Measurements from ENCODE around the gene PTS. TPM values are rescaled to one million over a fixed set of nuclear protein-coding genes. Genes with fewer than 3 reads are reported as not detected.

PTS gene
- total RNA-seq, 2 donors from 2014 or later, result 24.4 to 28.7 TPM

GRCh38 chr11:112229159-112229558, 2.9 kb downstream of the PTS start:
- H3K4me1 ChIP-seq (replicated peaks), result no peaks in the 10 kb centered on the region
- no peaks in the 10 kb centered on the region for H3K27me3 ChIP-seq (replicated peaks; ENCODE audit: insufficient read depth)
- TF ChIP-seq POLR2A (IDR thresholded peaks at IDR 0.05) (no peak), CTCF (IDR thresholded peaks at IDR 0.05) (no peak), POLR2AphosphoS5 (IDR thresholded peaks at IDR 0.05) (no peak)
- no peaks in the 10 kb centered on the region for H3K9me3 ChIP-seq
- WGBS, result 94% methylated on average over 7 of the region's 7 CpGs
- H3K36me3 ChIP-seq, result no peaks in the 10 kb centered on the region
- H3K4me3 ChIP-seq, result no peak overlapping the region
- H3K27ac ChIP-seq, result no peak overlapping the region
- no peak for DNase-seq (ENCODE audit: low spot score)
- intact Hi-C loops (cut with DNase I), result loop anchor here (10.0 kb wide), 1 partner anchor 1056 kb away; no protein-coding TSS in a partner anchor

- no peak overlapping the region for H3K27ac ChIP-seq
- no peaks in the 10 kb centered on the region for H3K27me3 ChIP-seq (replicated peaks; ENCODE audit: insufficient read depth)
- H3K36me3 ChIP-seq, result no peaks in the 10 kb centered on the region
- H3K4me1 ChIP-seq (replicated peaks), result no peaks in the 10 kb centered on the region
- intact Hi-C loops (cut with DNase I), result loop anchor here (10.0 kb wide), 1 partner anchor 1055 kb away; no protein-coding TSS in a partner anchor
- 76% methylated on average over 3 of the region's 3 CpGs for WGBS
- no peak for DNase-seq (ENCODE audit: low spot score)
- no peaks in the 10 kb centered on the region for H3K9me3 ChIP-seq
- no peak overlapping the region for H3K4me3 ChIP-seq
- no peak for TF ChIP-seq POLR2AphosphoS5 (IDR thresholded peaks at IDR 0.05)
- TF ChIP-seq CTCF (IDR thresholded peaks at IDR 0.05), result no peak
- no peak for TF ChIP-seq POLR2A (IDR thresholded peaks at IDR 0.05)
Observed at GRCh38 chr11:112229746-112230433, 3.7 kb downstream of the PTS start.

GRCh38 chr11:112231952-112232351, 5.7 kb downstream of the PTS start:
- H3K36me3 ChIP-seq, result peaks cover 0 to 11% of the 10 kb centered on the region in 2 donors
- no peaks in the 10 kb centered on the region for H3K9me3 ChIP-seq
- 87% methylated on average over 2 of the region's 2 CpGs for WGBS
- DNase-seq (ENCODE audit: low spot score), result no peak
- no peaks in the 10 kb centered on the region for H3K4me1 ChIP-seq (replicated peaks)
- H3K27me3 ChIP-seq (replicated peaks; ENCODE audit: insufficient read depth), result no peaks in the 10 kb centered on the region
- intact Hi-C loops (cut with DNase I), result no loop called here
- no peak overlapping the region for H3K27ac ChIP-seq
- no peak overlapping the region for H3K4me3 ChIP-seq
- no peak for TF ChIP-seq CTCF (IDR thresholded peaks at IDR 0.05)
- TF ChIP-seq POLR2AphosphoS5 (IDR thresholded peaks at IDR 0.05), result no peak
- no peak for TF ChIP-seq POLR2A (IDR thresholded peaks at IDR 0.05)

GRCh38 chr11:112235750-112236390, 9.6 kb downstream of the PTS start:
- Histone ChIP-seq H3K27ac (no peak overlapping the region), H3K4me3 (no peak overlapping the region), H3K9me3 (no peaks in the 10 kb centered on the region), H3K27me3 (replicated peaks; ENCODE audit: insufficient read depth) (no peaks in the 10 kb centered on the region), H3K4me1 (replicated peaks) (peaks cover 3% of the 10 kb centered on the region), H3K36me3 (peaks cover 0 to 13% of the 10 kb centered on the region in 2 donors)
- intact Hi-C loops (cut with DNase I), result no loop called here
- DNase-seq (ENCODE audit: low spot score), result no peak
- 95% methylated on average over 8 of the region's 8 CpGs for WGBS
- TF ChIP-seq POLR2A (IDR thresholded peaks at IDR 0.05), result no peak
- no peak for TF ChIP-seq CTCF (IDR thresholded peaks at IDR 0.05)
- no peak for TF ChIP-seq POLR2AphosphoS5 (IDR thresholded peaks at IDR 0.05)

All from prostate gland (tissue), 2 donors.